ENCODE results near the gene NACA.
"Not testable (repeated sequence)": the region's sequence is repeated elsewhere in the genome, so short reads cannot be mapped to it uniquely, and the experiment has no call there.

NACA gene

GRCh38 chr12:56759263-56759908 lies 34.3 kb upstream of the NACA start:
- Histone ChIP-seq H3K79me2 (ENCODE audit: control insufficient read depth, low read length) (0 out of 2 replicates have a peak, but pooled peaks cover 4% of the 10 kb centered on the region), H3K4me2 (ENCODE audit: low read length) (no peak overlapping the region), H3K9me3 (ENCODE audit: control insufficient read depth, insufficient read depth, low read length) (no peaks in the 10 kb centered on the region), H3K4me3 (ENCODE audit: low read length) (no peak overlapping the region), H3K4me1 (ENCODE audit: control insufficient read depth, low read length) (peaks cover 7% of the 10 kb centered on the region; the same call in 1 of the 2 replicates), H3F3A (ENCODE audit: control insufficient read depth, insufficient read depth) (peaks cover 2% of the 10 kb centered on the region; the same call in 1 of the 2 replicates), H3K27me3 (ENCODE audit: control insufficient read depth, low read length) (no peaks in the 10 kb centered on the region), H3K27ac (ENCODE audit: low read depth, low read length) (no peak overlapping the region), H4K20me1 (ENCODE audit: control insufficient read depth, insufficient read depth, low read depth, low read length) (no peaks in the 10 kb centered on the region), H3K36me3 (ENCODE audit: control insufficient read depth, low read length) (no peaks in the 10 kb centered on the region), H3K9me2 (replicated peaks; ENCODE audit: control insufficient read depth, low read length) (no peaks in the 10 kb centered on the region)
- TF ChIP-seq CTCF (IDR thresholded peaks at IDR 0.05; ENCODE audit: low read depth, low read length, poor library complexity, severe bottlenecking) (no peak), EZH2phosphoT487 (IDR thresholded peaks at IDR 0.05; ENCODE audit: borderline replicate concordance, low read length) (no peak)

GRCh38 chr12:56758728-56759262 lies 33.7 kb upstream of the NACA start:
- no peaks in the 10 kb centered on the region for H3K9me3 ChIP-seq (ENCODE audit: control insufficient read depth, insufficient read depth, low read length)
- peaks cover 4% of the 10 kb centered on the region; the same call in 1 of the 2 replicates for H3K79me2 ChIP-seq (ENCODE audit: control insufficient read depth, low read length)
- H3F3A ChIP-seq (ENCODE audit: control insufficient read depth, insufficient read depth): peaks cover 5% of the 10 kb centered on the region
- H3K27ac ChIP-seq (ENCODE audit: low read depth, low read length): no peak overlapping the region
- no peaks in the 10 kb centered on the region for H3K27me3 ChIP-seq (ENCODE audit: control insufficient read depth, low read length)
- no peaks in the 10 kb centered on the region for H3K9me2 ChIP-seq (replicated peaks; ENCODE audit: control insufficient read depth, low read length)
- no peak for TF ChIP-seq EZH2phosphoT487 (IDR thresholded peaks at IDR 0.05; ENCODE audit: borderline replicate concordance, low read length)
- TF ChIP-seq CTCF (IDR thresholded peaks at IDR 0.05; ENCODE audit: low read depth, low read length, poor library complexity, severe bottlenecking): no peak
- H4K20me1 ChIP-seq (ENCODE audit: control insufficient read depth, insufficient read depth, low read depth, low read length): no peaks in the 10 kb centered on the region
- peaks cover 7% of the 10 kb centered on the region for H3K4me1 ChIP-seq (ENCODE audit: control insufficient read depth, low read length)
- H3K36me3 ChIP-seq (ENCODE audit: control insufficient read depth, low read length): no peaks in the 10 kb centered on the region
- no peak overlapping the region for H3K4me3 ChIP-seq (ENCODE audit: low read length)
- no peak overlapping the region for H3K4me2 ChIP-seq (ENCODE audit: low read length)

- H3K4me1 ChIP-seq (ENCODE audit: control insufficient read depth, low read length): peaks cover 16% of the 10 kb centered on the region
- not testable (repeated sequence) for H3K27ac ChIP-seq (ENCODE audit: low read depth, low read length); H3K9me3 ChIP-seq (ENCODE audit: control insufficient read depth, insufficient read depth, low read length); H4K20me1 ChIP-seq (ENCODE audit: control insufficient read depth, insufficient read depth, low read depth, low read length); H3F3A ChIP-seq (ENCODE audit: control insufficient read depth, insufficient read depth); H3K4me3 ChIP-seq (ENCODE audit: low read length); H3K27me3 ChIP-seq (ENCODE audit: control insufficient read depth, low read length); H3K9me2 ChIP-seq (replicated peaks; ENCODE audit: control insufficient read depth, low read length); H3K36me3 ChIP-seq (ENCODE audit: control insufficient read depth, low read length); H3K4me2 ChIP-seq (ENCODE audit: low read length); H3K79me2 ChIP-seq (ENCODE audit: control insufficient read depth, low read length)
Observed at GRCh38 chr12:56757971-56758370, 32.9 kb upstream of the NACA start.

GRCh38 chr12:56753566-56753965 lies 28.5 kb upstream of the NACA start:
- peak overlapping the region; percentile 27 for H3K4me2 ChIP-seq (ENCODE audit: low read length)
- H3F3A ChIP-seq (ENCODE audit: control insufficient read depth, insufficient read depth): peaks cover 34% of the 10 kb centered on the region
- no peak for TF ChIP-seq CTCF (IDR thresholded peaks at IDR 0.05; ENCODE audit: low read depth, low read length, poor library complexity, severe bottlenecking)
- no peak for TF ChIP-seq EZH2phosphoT487 (IDR thresholded peaks at IDR 0.05; ENCODE audit: borderline replicate concordance, low read length)
- no peaks in the 10 kb centered on the region for H4K20me1 ChIP-seq (ENCODE audit: control insufficient read depth, insufficient read depth, low read depth, low read length)
- H3K36me3 ChIP-seq (ENCODE audit: control insufficient read depth, low read length): peaks cover 27% of the 10 kb centered on the region
- no peak overlapping the region for H3K27ac ChIP-seq (ENCODE audit: low read depth, low read length)
- H3K9me3 ChIP-seq (ENCODE audit: control insufficient read depth, insufficient read depth, low read length): no peaks in the 10 kb centered on the region
- no peaks in the 10 kb centered on the region for H3K27me3 ChIP-seq (ENCODE audit: control insufficient read depth, low read length)
- H3K4me3 ChIP-seq (ENCODE audit: low read length): peak overlapping the region; percentile 43; the same call in 1 of the 2 replicates
- no peaks in the 10 kb centered on the region for H3K9me2 ChIP-seq (replicated peaks; ENCODE audit: control insufficient read depth, low read length)
- peaks cover 40% of the 10 kb centered on the region for H3K79me2 ChIP-seq (ENCODE audit: control insufficient read depth, low read length)
- peaks cover 46% of the 10 kb centered on the region for H3K4me1 ChIP-seq (ENCODE audit: control insufficient read depth, low read length)
